HG02981 (cell line): ENCODE measurements around the gene KRTAP8-1.

Experiments
- ATAC-seq: cut with Tn5 transposase; IDR thresholded peaks from one replicate; pipeline ENCODE4 v1.9.1; 2021; ENCODE audit warnings: mild to moderate bottlenecking, moderate library complexity; ENCODE audit not compliant: unreplicated experiment

Gene KRTAP8-1

GRCh38 chr21:30813174-30813573 lies at the start of gene KRTAP8-1:
Gene KRTAP8-1 (minus strand): TSS chr21:30813274. CDS start chr21:30813220, 54 bp downstream.
- no peak for ATAC-seq

DNA sequence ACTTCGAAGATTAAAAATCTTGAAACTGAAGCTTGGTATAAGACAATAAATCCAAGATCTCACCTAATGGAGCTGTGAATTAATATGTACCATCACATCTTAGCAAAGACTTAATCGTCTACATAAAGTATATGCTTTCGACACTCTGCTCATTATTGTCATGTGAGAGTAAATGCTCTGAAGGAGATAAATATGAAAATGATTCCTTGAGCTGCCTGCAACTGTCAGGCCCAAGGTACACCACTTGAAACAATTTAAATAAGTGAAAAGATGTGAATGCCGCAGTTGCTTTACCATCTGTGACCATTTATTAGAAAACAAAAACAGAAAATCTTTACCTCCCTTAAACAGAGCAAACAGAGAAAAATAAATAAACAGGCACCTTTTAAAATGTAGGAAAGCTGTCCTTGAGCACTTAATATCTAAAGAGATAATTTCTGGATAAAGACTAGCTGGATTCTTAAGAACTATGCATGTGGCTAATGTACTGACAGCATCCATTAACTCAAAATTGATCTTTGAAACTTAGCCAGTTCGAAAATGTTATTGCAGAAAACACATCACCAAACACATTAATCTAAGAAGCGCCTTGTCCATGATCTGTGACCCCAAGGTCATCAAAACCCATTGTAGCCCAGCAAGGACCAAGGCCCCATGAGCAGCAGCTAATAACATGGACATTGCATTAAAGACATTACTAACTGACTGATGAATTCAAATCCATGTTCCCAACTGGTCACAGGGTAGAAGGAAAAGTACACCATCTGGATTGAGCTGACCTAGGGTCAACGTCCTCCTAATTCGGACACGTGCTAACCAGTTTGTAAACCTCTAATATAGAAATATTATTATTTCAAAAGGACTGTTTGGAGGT lies 34.8 kb upstream of the KRTAP8-1 start:
- no peak for ATAC-seq

DNA sequence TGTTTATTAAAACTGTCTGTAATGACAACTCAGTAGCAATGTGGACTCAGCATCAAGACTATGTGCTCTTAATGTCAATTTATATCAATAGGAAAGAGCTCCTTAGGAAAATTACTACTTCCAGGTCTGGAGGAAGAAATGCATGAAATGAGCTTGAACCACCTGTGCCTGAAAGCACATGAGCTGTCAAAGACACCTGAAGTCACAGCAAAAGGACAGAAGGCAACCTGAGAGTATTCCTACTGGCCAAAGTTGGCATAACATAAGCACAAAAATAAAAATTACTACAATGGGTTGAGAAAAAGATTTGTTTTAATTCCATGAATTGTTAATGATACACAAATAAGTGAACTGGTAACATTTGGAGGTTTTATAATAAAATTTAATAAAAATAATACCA lies 29.9 kb upstream of the KRTAP8-1 start:
- ATAC-seq = no peak

DNA sequence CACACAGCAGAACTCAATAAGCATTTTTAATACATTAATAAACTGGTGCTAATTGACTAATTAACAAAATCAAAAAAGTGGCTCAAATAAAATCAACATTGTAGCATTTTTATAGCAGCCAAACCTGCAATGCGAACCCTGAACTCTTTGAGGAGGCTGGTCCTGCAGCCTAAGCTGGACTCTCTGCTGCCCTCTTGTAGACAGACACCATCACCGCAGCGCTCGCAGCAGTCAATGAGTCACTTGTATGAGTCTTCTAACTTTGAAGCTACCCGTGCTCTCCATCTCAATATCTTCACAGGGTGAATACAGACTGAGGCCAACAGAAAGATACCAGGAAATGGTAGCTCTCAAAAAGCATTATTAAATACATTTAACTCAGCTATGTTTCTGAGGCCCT lies 26.2 kb upstream of the KRTAP8-1 start:
- ATAC-seq = no peak

GRCh38 chr21:30838536-30838935 lies 25.5 kb upstream of the KRTAP8-1 start:
- ATAC-seq = no peak

- no peak for ATAC-seq
Observed at GRCh38 chr21:30831194-30831765, 18.2 kb upstream of the KRTAP8-1 start.

- no peak for ATAC-seq
Observed at GRCh38 chr21:30829659-30830058, 16.6 kb upstream of the KRTAP8-1 start, which contains the start of gene KRTAP7-1. Gene KRTAP7-1 (minus strand): TSS chr21:30829759. CDS start chr21:30829698, 61 bp downstream.

- ATAC-seq = no peak
Observed at GRCh38 chr21:30818837-30819610, 6.0 kb upstream of the KRTAP8-1 start.

DNA sequence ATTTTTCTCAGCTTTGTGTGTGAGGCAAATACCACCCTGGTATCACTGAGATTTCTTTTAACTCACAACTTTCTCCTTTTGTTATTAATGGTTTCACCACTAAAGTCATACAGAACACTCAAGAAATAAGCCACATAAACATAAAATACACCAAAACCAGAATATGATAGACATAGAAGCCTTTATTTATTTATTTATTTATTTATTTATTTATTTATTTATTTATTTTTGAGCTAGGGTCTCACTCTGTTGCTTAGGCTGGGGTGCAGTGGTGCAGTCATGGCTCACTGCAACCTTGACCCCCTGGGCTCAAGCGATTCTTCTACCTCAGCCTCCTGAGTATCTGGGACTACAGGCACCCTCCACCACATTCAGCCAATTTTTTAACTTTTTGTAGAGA lies 12.5 kb downstream of the KRTAP8-1 start:
- no peak for ATAC-seq

DNA sequence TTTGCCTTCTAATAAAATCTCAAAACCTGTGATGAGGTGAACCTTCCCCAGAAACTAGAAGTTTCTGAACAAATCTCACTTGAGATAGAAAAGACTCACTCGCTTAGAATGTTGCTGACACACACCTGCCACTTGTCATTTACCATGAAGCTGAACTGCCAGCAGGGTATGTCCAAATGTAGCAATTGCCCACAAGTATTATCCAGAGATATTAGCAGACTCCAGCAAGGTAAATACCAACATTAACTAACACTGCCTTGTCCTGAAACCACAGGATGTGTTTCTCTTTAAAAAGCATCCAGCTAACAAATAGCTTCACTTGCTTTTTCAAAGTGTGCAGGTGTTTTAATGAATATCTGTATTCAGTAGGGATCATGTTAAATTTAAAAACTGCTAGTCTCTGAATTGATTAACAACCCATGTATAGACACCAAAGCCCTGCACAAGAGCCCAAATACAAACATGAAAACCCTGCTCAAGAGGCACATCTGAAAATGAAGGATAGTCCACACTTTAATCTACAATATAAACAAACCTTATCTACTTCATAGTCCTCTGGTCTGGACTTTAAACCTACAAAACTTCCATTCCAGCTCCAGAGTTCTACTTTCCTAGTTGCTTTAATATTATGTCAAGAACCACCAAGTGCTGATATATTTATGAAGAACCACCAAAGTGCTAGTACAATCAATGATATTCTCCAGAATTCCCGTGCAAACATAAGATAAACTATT lies 19.3 kb downstream of the KRTAP8-1 start:
- no peak for ATAC-seq

DNA sequence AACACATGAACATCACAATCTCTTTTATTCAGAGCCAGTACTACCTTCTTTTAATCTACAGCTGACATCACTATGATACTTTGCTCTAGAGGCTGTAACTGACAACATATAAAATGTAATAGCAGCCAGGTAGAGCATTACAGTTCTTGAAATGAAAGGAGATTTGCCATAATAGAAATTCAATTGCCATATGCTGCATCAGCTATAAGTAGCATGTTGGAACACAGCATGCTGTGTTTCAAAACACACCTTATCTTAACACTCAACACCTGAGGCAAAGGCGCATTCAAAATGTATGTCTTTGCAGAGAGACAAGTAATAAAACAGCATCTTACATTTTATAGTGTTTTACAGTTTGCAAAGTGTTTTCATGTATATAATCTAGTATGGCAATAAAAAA lies 33.8 kb downstream of the KRTAP8-1 start:
- no peak for ATAC-seq

- no peak for ATAC-seq
Observed at GRCh38 chr21:30769724-30770431, 43.2 kb downstream of the KRTAP8-1 start.
